Endothelial cell of umbilical vein (primary cell): ENCODE results near the gene EFNA2.

ENCODE experiments used
- EZH2 ChIP-seq: IDR thresholded peaks from 2 replicates; pipeline ENCODE4 v1.6.1; 2012; ENCODE audit warnings: borderline replicate concordance, low read depth, mild to moderate bottlenecking, moderate library complexity, low read length, inconsistent platforms; ENCODE audit not compliant: severe bottlenecking
- FOS ChIP-seq: IDR thresholded peaks from 2 replicates; pipeline ENCODE4 v1.6.1; 2011; ENCODE audit warnings: mild to moderate bottlenecking, low read length, moderate library complexity, borderline replicate concordance; ENCODE audit not compliant: insufficient read depth
- GATA2 ChIP-seq: IDR thresholded peaks from 2 replicates; pipeline ENCODE4 v1.7.0; 2011; ENCODE audit warnings: low read depth, mild to moderate bottlenecking, moderate library complexity, mixed read lengths, low read length; ENCODE audit not compliant: insufficient read length, insufficient read depth
- JUN ChIP-seq: IDR thresholded peaks from 2 replicates; pipeline ENCODE4 v1.6.1; 2011; ENCODE audit warnings: borderline replicate concordance, low read depth; ENCODE audit not compliant: insufficient read length, insufficient read depth
- POLR2A ChIP-seq: IDR thresholded peaks from 2 replicates; pipeline ENCODE4 v1.6.1; 2012; ENCODE audit warnings: low read depth, mild to moderate bottlenecking, control low read depth, low read length
- POLR2AphosphoS5 ChIP-seq: IDR thresholded peaks from 2 replicates; pipeline ENCODE4 v1.6.1; 2012; ENCODE audit warnings: low read depth, mild to moderate bottlenecking, control low read depth, low read length, moderate library complexity; ENCODE audit not compliant: insufficient read depth
- TF ChIP-seq, protein P1 (sequence below), 2 donors: IDR thresholded peaks; 1 replicate in 1 of 2; 2 replicates in 1 of 2; pipeline ENCODE4 v1.5.1; 2011; ENCODE audit warnings: low read length in 2 of 2, mild to moderate bottlenecking in 2 of 2, moderate library complexity in 2 of 2, control low read depth in 1 of 2, inconsistent platforms in 1 of 2, low read depth in 1 of 2; ENCODE audit not compliant: insufficient read depth in 1 of 2; ENCODE audit errors: extremely low read depth in 1 of 2
- TF ChIP-seq, protein P2 (sequence below): IDR thresholded peaks from 2 replicates; pipeline ENCODE4 v1.6.1; 2011; ENCODE audit not compliant: insufficient read depth, insufficient read length

DNA sequence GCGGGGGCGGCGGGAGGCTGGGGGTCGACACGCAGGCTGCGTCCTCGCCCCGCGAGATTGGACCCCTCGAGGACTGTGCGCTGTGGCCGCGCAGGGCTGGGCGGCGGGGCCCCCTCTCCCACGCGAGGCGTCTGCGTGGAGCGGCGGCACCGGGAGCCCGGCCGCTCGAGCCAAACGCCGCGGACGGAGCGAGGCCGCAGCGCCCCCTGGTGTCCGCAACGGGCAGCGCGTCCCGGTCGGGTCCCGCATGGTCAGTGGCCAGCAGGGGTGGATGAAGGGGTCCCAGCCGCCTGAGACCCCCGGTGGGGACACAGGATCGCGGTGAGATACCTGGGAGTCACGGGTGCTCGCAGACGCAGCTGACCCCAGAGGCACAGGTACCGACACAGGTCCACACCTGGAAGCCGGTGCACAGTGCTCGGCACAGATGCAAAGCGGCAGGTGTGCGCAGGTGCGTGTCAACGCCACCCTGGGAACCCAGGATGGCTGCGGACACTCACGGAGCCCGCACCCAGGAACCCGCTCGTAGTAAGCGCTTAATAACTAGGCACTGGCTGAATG lies 18.7 kb upstream of the EFNA2 start:
- TF ChIP-seq, protein P1, sequence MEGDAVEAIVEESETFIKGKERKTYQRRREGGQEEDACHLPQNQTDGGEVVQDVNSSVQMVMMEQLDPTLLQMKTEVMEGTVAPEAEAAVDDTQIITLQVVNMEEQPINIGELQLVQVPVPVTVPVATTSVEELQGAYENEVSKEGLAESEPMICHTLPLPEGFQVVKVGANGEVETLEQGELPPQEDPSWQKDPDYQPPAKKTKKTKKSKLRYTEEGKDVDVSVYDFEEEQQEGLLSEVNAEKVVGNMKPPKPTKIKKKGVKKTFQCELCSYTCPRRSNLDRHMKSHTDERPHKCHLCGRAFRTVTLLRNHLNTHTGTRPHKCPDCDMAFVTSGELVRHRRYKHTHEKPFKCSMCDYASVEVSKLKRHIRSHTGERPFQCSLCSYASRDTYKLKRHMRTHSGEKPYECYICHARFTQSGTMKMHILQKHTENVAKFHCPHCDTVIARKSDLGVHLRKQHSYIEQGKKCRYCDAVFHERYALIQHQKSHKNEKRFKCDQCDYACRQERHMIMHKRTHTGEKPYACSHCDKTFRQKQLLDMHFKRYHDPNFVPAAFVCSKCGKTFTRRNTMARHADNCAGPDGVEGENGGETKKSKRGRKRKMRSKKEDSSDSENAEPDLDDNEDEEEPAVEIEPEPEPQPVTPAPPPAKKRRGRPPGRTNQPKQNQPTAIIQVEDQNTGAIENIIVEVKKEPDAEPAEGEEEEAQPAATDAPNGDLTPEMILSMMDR (IDR thresholded peaks at IDR 0.05; ENCODE audit: extremely low read depth in 1 of 2, insufficient read depth in 1 of 2, low read depth in 1 of 2, low read length in 2 of 2): peak; percentile 87 to 92
- TF ChIP-seq POLR2A (no peak), JUN (no peak), GATA2 (no peak), POLR2AphosphoS5 (no peak), EZH2 (no peak), FOS (no peak)
- TF ChIP-seq, protein P2, sequence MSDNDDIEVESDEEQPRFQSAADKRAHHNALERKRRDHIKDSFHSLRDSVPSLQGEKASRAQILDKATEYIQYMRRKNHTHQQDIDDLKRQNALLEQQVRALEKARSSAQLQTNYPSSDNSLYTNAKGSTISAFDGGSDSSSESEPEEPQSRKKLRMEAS: peak; percentile 6
